Hair follicular keratinocyte (primary cell): ENCODE data around the gene HBD. TPM values are rescaled to one million over a fixed set of nuclear protein-coding genes. Genes with fewer than 3 reads are reported as not detected.

Experiments
- total RNA-seq: library from RNA; depleted of rRNA; stranded (reverse); fragments of >200 nt; gene quantifications from 2 replicates; pipeline ENCODE4 v1.2.3, GENCODE V29; 2015

Gene HBD
- total RNA-seq, result not detected in 2 replicates

GRCh38 chr11:5234381-5234834, at the start of gene HBD:
Gene HBD, minus strand, starts transcription at chr11:5234483. Its CDS starts 50 bp downstream, at chr11:5234433.

DNA sequence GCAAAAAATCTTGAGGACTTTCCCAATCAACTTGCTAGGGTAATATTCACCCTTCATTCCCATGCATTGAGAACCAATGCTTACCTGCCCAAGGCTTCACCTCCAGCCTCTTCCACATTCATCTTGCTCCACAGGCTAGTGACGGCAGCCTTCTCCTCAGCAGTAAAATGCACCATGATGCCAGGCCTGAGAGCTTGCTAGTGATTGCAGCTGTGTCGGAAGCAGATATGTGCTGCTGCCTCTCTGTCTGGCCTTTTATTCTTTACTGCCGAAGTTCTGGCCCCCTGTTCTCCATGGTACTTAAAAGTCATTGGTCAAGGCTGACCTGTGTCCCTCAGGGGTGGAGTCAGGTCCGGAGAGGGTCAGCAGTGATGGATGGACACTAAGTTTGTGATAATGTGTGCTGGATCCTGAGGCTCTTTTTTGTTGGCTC, 35.4 kb upstream of the HBD start, which contains the start of gene HBE1:
TSS of gene HBE1 (minus strand) at position 231 of the 433 bp plus-strand sequence. CDS start at position 176, 55 bp downstream.

GRCh38 chr11:5254646-5255413, 20.5 kb upstream of the HBD start, which contains the start of gene HBG2:
Gene HBG2, minus strand, starts transcription at chr11:5254781. Its CDS starts 53 bp downstream, at chr11:5254728.

DNA sequence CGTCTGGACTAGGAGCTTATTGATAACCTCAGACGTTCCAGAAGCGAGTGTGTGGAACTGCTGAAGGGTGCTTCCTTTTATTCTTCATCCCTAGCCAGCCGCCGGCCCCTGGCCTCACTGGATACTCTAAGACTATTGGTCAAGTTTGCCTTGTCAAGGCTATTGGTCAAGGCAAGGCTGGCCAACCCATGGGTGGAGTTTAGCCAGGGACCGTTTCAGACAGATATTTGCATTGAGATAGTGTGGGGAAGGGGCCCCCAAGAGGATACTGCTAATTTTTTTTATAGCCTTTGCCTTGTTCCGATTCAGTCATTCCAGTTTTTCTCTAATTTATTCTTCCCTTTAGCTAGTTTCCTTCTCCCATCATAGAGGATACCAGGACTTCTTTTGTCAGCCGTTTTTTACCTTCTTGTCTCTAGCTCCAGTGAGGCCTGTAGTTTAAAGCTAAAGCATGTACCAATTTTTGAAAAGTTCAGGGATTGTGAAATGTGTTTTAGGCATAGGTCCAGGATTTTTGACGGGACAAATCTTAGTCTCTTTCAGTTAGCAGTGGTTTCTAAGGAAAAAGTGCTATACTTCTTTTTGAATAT, 15.6 kb upstream of the HBD start, which contains the start of gene HBG1:
TSS of gene HBG1 (minus strand) at position 51 of the 590 bp plus-strand sequence. CDS start 53 bp downstream, outside the sequence.

DNA sequence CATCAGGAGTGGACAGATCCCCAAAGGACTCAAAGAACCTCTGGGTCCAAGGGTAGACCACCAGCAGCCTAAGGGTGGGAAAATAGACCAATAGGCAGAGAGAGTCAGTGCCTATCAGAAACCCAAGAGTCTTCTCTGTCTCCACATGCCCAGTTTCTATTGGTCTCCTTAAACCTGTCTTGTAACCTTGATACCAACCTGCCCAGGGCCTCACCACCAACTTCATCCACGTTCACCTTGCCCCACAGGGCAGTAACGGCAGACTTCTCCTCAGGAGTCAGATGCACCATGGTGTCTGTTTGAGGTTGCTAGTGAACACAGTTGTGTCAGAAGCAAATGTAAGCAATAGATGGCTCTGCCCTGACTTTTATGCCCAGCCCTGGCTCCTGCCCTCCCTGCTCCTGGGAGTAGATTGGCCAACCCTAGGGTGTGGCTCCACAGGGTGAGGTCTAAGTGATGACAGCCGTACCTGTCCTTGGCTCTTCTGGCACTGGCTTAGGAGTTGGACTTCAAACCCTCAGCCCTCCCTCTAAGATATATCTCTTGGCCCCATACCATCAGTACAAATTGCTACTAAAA, 7.5 kb downstream of the HBD start, which contains the start of gene HBB:
TSS of gene HBB (minus strand) at position 340 of the 579 bp plus-strand sequence. CDS start at position 290, 50 bp downstream.

DNA sequence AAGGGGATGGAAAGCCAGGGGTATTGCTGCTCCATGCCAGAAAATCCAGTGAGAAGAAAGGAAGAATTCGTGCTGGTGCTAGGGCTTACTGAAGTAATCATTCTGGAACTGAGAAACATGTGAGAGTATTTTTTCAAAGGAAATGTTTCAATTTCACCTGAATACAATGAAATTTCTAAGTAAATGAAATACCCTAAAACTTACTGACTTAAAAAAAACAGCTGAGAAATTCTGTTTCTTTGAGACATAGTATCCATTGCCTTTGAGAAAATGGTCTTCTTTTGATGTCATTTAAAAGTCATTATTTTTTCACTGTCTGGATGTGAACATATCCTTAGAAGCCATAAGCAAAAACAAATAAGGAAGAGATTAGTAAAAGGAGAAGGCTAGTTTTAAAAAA, 33.7 kb downstream of the HBD start, which contains the start of gene OR51V1:
TSS of gene OR51V1 (minus strand) at position 101 of the 400 bp plus-strand sequence. CDS start at position 101, 0 bp downstream.

Other genes with a start within 250 kb of the HBD start
- gene OR51L1, start 239.6 kb downstream of the HBD start, total RNA-seq, result not detected in 2 replicates
- not detected in 2 replicates for gene OR52J3, start 188.0 kb downstream of the HBD start, total RNA-seq
- gene OR52E2, start 174.9 kb downstream of the HBD start, total RNA-seq, result not detected in 2 replicates
- not detected in 2 replicates for gene OR52E1, start 164.9 kb downstream of the HBD start, total RNA-seq
- gene OR52A5, start 96.1 kb downstream of the HBD start, total RNA-seq, result not detected in 2 replicates
- not detected in 2 replicates for gene OR52A1, start 79.7 kb downstream of the HBD start, total RNA-seq
- not detected in 2 replicates for gene OR51V1, start 33.8 kb downstream of the HBD start, total RNA-seq
- gene HBB, start 7.4 kb downstream of the HBD start, total RNA-seq, result not detected in 2 replicates
- not detected in 2 replicates for gene HBG1, start 15.4 kb upstream of the HBD start, total RNA-seq
- gene HBG2, start 20.3 kb upstream of the HBD start, total RNA-seq, result not detected in 2 replicates
- gene HBE1, start 35.5 kb upstream of the HBD start, total RNA-seq, result not detected in 2 replicates
- not detected in 2 replicates for gene OR51B4, start 67.5 kb upstream of the HBD start, total RNA-seq
- not detected in 2 replicates for gene OR51B2, start 89.8 kb upstream of the HBD start, total RNA-seq
- gene OR51B5, start 109.0 kb upstream of the HBD start, total RNA-seq, result not detected in 2 replicates
- gene OR51B6, start 117.0 kb upstream of the HBD start, total RNA-seq, result not detected in 2 replicates
- gene OR51M1, start 149.3 kb upstream of the HBD start, total RNA-seq, result not detected in 2 replicates
- gene OR51Q1, start 187.6 kb upstream of the HBD start, total RNA-seq, result not detected in 2 replicates
- gene OR51I1, start 207.0 kb upstream of the HBD start, total RNA-seq, result not detected in 2 replicates
- gene OR51I2, start 214.8 kb upstream of the HBD start, total RNA-seq, result not detected in 2 replicates